H1 (cell line): Measurements from ENCODE around the gene FBXO44. TPM values are rescaled to one million over a fixed set of nuclear protein-coding genes. Genes with fewer than 3 reads are reported as not detected.

Source experiments
- CTCF ChIA-PET: fragments of 300-600 bp; sonication (Branson Sonifier 250); formaldehyde crosslinking; loops from one replicate; lab custom pipeline; 2021; ENCODE audit not compliant: partially characterized antibody; lab: Charles Lee
- POLR2A ChIA-PET: fragments of 300-600 bp; sonication (Branson Sonifier 250); formaldehyde crosslinking; loops from one replicate; lab custom pipeline; 2021; ENCODE audit warnings: inconsistent platforms; ENCODE audit not compliant: partially characterized antibody; lab: Charles Lee
- DNase-seq, 2 experiments: peaks; one replicate each; pipeline versions ENCODE4 v3.0.0 to v3.0.0-alpha.2; 2010 to 2022; ENCODE audit warnings: low spot score in 2 of 2, low read depth in 1 of 2, mixed read lengths in 1 of 2
- FAIRE-seq: peaks from 2 replicates; lab custom pipeline; 2011; peaks lifted over from hg19 to GRCh38; lab: Jason Lieb, UNC
- H2AFZ ChIP-seq: 2 replicates; pipeline ENCODE4 v1.8.1; 2012; ENCODE audit warnings: low read length, inconsistent platforms
- H2AK5ac ChIP-seq: 2 replicates; pipeline ENCODE4 v1.6.1; 2013; ENCODE audit warnings: low read depth, low read length
- H2BK120ac ChIP-seq: replicated peaks from 2 replicates; pipeline ENCODE3; 2013; ENCODE audit warnings: low read depth, low read length, inconsistent platforms
- H2BK12ac ChIP-seq: 2 replicates; pipeline ENCODE4 v1.6.1; 2013; ENCODE audit warnings: low read depth, low read length
- H2BK15ac ChIP-seq: 2 replicates; pipeline ENCODE4 v1.6.1; 2013; ENCODE audit warnings: low read length
- H2BK20ac ChIP-seq: 2 replicates; pipeline ENCODE4 v1.6.1; 2013; ENCODE audit warnings: low read length
- H2BK5ac ChIP-seq: 2 replicates; pipeline ENCODE4 v1.6.1; 2013; ENCODE audit warnings: low read depth, low read length
- H3K14ac ChIP-seq: 2 replicates; pipeline ENCODE4 v1.6.1; 2013; ENCODE audit warnings: inconsistent platforms; ENCODE audit not compliant: insufficient read length
- H3K18ac ChIP-seq: 2 replicates; pipeline ENCODE4 v1.6.1; 2013; ENCODE audit warnings: low read length; ENCODE audit errors: extremely low read depth
- H3K23ac ChIP-seq: 2 replicates; pipeline ENCODE4 v1.6.1; 2013; ENCODE audit warnings: inconsistent platforms; ENCODE audit not compliant: insufficient read length
- H3K23me2 ChIP-seq: 2 replicates; pipeline ENCODE4 v1.6.1; 2013; ENCODE audit warnings: low read depth, low read length
- H3K27ac ChIP-seq: 2 replicates; pipeline ENCODE4 v1.6.1; 2011; ENCODE audit warnings: low read depth, low read length, inconsistent platforms
- H3K27me3 ChIP-seq, 4 experiments: replicated peaks in 1 of 4; 1 replicate in 1 of 4; 2 replicates in 3 of 4; pipeline versions ENCODE4 v1.6.1 to v1.8.1; 2011 to 2013; ENCODE audit warnings: low read length in 3 of 4, mild to moderate bottlenecking in 3 of 4, inconsistent platforms in 2 of 4, mixed read lengths in 2 of 4, moderate library complexity in 1 of 4; ENCODE audit not compliant: control insufficient read depth in 3 of 4, insufficient read depth in 3 of 4; ENCODE audit errors: extremely low read depth in 1 of 4
- H3K36me3 ChIP-seq, 4 experiments: 2 replicates each; pipeline versions ENCODE4 v1.6.1 to v1.8.1; 2011 to 2013; ENCODE audit warnings: mild to moderate bottlenecking in 4 of 4, low read length in 3 of 4, moderate library complexity in 2 of 4, control low read depth in 1 of 4, inconsistent platforms in 1 of 4; ENCODE audit not compliant: insufficient read depth in 4 of 4, control insufficient read depth in 2 of 4
- H3K4ac ChIP-seq: replicated peaks from 2 replicates; pipeline ENCODE3; 2013; ENCODE audit warnings: low read length, low read depth, mixed read lengths, inconsistent platforms; ENCODE audit not compliant: insufficient read length
- H3K4me1 ChIP-seq, 4 experiments: replicated peaks in 1 of 4; 1 replicate in 1 of 4; 2 replicates in 3 of 4; pipeline versions ENCODE4 v1.6.1 to v1.8.1; 2011 to 2013; ENCODE audit warnings: low read length in 3 of 4, inconsistent platforms in 2 of 4, mixed read lengths in 1 of 4; ENCODE audit not compliant: insufficient read depth in 4 of 4, control insufficient read depth in 3 of 4
- H3K4me2 ChIP-seq, 2 experiments: 2 replicates each; pipeline versions ENCODE4 v1.6.1 to v1.8.1; 2011 to 2013; ENCODE audit warnings: low read depth in 2 of 2, low read length in 2 of 2, control low read depth in 1 of 2, inconsistent platforms in 1 of 2, mild to moderate bottlenecking in 1 of 2; ENCODE audit not compliant: insufficient read depth in 1 of 2
- H3K4me3 ChIP-seq, 4 experiments: fragments of 200-600, 300-600 bp in 1 of 4; sonication (generic), shearing (Covaris generic), sonication (Bioruptor Twin) in 1 of 4; 2 replicates each; pipeline versions ENCODE4 v1.5.1 to v1.8.1; 2011 to 2016; ENCODE audit warnings: low read length in 4 of 4, low read depth in 3 of 4, control low read depth in 2 of 4, inconsistent platforms in 2 of 4, mild to moderate bottlenecking in 2 of 4, mixed read lengths in 1 of 4, moderate library complexity in 1 of 4; ENCODE audit not compliant: insufficient read depth in 2 of 4; ENCODE audit errors: extremely low read depth in 1 of 4
- H3K56ac ChIP-seq: replicated peaks from 2 replicates; pipeline ENCODE3; 2013; ENCODE audit warnings: low read depth, mild to moderate bottlenecking, mixed read lengths, low read length, inconsistent platforms; ENCODE audit not compliant: insufficient read length
- H3K79me1 ChIP-seq: 2 replicates; pipeline ENCODE4 v1.6.1; 2013; ENCODE audit warnings: low read depth, low read length, control low read depth
- H3K79me2 ChIP-seq, 2 experiments: 2 replicates each; pipeline versions ENCODE4 v1.6.1 to v1.8.1; 2012 to 2013; ENCODE audit warnings: low read length in 2 of 2, mild to moderate bottlenecking in 2 of 2, inconsistent platforms in 1 of 2; ENCODE audit not compliant: insufficient read depth in 2 of 2, control insufficient read depth in 1 of 2
- H3K9ac ChIP-seq, 4 experiments: replicated peaks in 1 of 4; 1 replicate in 1 of 4; 2 replicates in 3 of 4; pipeline versions ENCODE4 v1.6.1 to v1.8.1; 2011 to 2013; ENCODE audit warnings: low read depth in 3 of 4, low read length in 3 of 4, control low read depth in 2 of 4, mild to moderate bottlenecking in 2 of 4, moderate library complexity in 2 of 4, inconsistent platforms in 1 of 4; ENCODE audit errors: extremely low read depth in 1 of 4
- H3K9me3 ChIP-seq, 2 experiments: 2 replicates each; pipeline versions ENCODE4 v1.6.1 to v1.8.1; 2012 to 2013; ENCODE audit warnings: mild to moderate bottlenecking in 2 of 2, moderate library complexity in 2 of 2, control low read depth in 1 of 2, inconsistent platforms in 1 of 2, low read depth in 1 of 2, low read length in 1 of 2, mixed read lengths in 1 of 2; ENCODE audit not compliant: insufficient read depth in 2 of 2
- H4K20me1 ChIP-seq, 2 experiments: replicated peaks in 1 of 2; 2 replicates each; pipeline versions ENCODE3 to v1.8.1; 2011 to 2013; ENCODE audit warnings: inconsistent platforms in 2 of 2, low read length in 2 of 2, mild to moderate bottlenecking in 1 of 2; ENCODE audit not compliant: insufficient read depth in 2 of 2, control insufficient read depth in 1 of 2
- H4K5ac ChIP-seq: 2 replicates; pipeline ENCODE4 v1.6.1; 2013; ENCODE audit warnings: low read length, low read depth, mixed read lengths, inconsistent platforms; ENCODE audit not compliant: insufficient read length
- H4K8ac ChIP-seq: 2 replicates; pipeline ENCODE4 v1.8.0; 2013; ENCODE audit warnings: mild to moderate bottlenecking, moderate library complexity, low read length, inconsistent platforms; ENCODE audit not compliant: insufficient read depth; ENCODE audit errors: extremely low read depth
- H4K91ac ChIP-seq: replicated peaks from 2 replicates; pipeline ENCODE3; 2013; ENCODE audit warnings: low read length, mixed read lengths, inconsistent platforms; ENCODE audit not compliant: insufficient read length
- ATF2 ChIP-seq: IDR thresholded peaks from 2 replicates; pipeline ENCODE4 v1.6.1; 2012; ENCODE audit warnings: low read length, inconsistent platforms
- BCL11A ChIP-seq, 2 experiments: IDR thresholded peaks; one replicate each; pipeline ENCODE4 v1.6.1; 2011; ENCODE audit warnings: low read depth in 2 of 2, low read length in 2 of 2, mild to moderate bottlenecking in 2 of 2
- CTBP2 ChIP-seq: IDR thresholded peaks from 2 replicates; pipeline ENCODE4 v1.7.0; 2011; ENCODE audit warnings: borderline replicate concordance, mild to moderate bottlenecking, moderate library complexity, mixed read lengths, low read length; ENCODE audit not compliant: insufficient read depth, insufficient read length
- CTCF ChIP-seq, 3 experiments: IDR thresholded peaks; 1 replicate in 2 of 3; 2 replicates in 1 of 3; pipeline versions ENCODE4 v1.5.1 to v1.6.1; 2011; ENCODE audit warnings: low read length in 3 of 3, mild to moderate bottlenecking in 3 of 3, inconsistent platforms in 2 of 3, low read depth in 1 of 3, moderate library complexity in 1 of 3; ENCODE audit not compliant: insufficient read depth in 1 of 3; ENCODE audit errors: control extremely low read depth in 1 of 3
- PHF8 ChIP-seq: fragments of 200-600 bp; sonication (generic); conservative IDR thresholded peaks from 2 replicates; pipeline ENCODE4 v1.7.1; 2012; ENCODE audit warnings: low read depth, mild to moderate bottlenecking, inconsistent platforms, low read length, moderate library complexity
- SP1 ChIP-seq: IDR thresholded peaks from 2 replicates; pipeline ENCODE4 v1.6.1; 2011; ENCODE audit warnings: low read depth, low read length
- SRF ChIP-seq: IDR thresholded peaks from 2 replicates; pipeline ENCODE4 v1.6.1; 2011; ENCODE audit warnings: mild to moderate bottlenecking, low read depth, low read length, moderate library complexity
- TAF1 ChIP-seq: IDR thresholded peaks from 2 replicates; pipeline ENCODE4 v1.6.1; 2011; ENCODE audit warnings: mild to moderate bottlenecking, low read depth, low read length
- WGBS, 2 experiments: shearing (Covaris generic) in 1 of 2; methylation state at CpG; one replicate each; pipeline versions ENCODE4 v1.1.6 to v1.1.7; 2013 to 2015; ENCODE audit warnings: low lambda C conversion rate in 2 of 2, mixed read lengths in 2 of 2, inconsistent platforms in 1 of 2, low coverage in 1 of 2, missing lambda C conversion rate in 1 of 2; ENCODE audit not compliant: insufficient replicate concordance in 2 of 2, insufficient coverage in 1 of 2, insufficient read length in 1 of 2; ENCODE audit errors: extremely low coverage in 1 of 2, missing lambda C conversion rate in 1 of 2; 5-methylcytosine and 5-hydroxymethylcytosine counted together
- polyA plus RNA-seq, 7 experiments: library from polyadenylated mRNA; depleted of rRNA in 3 of 7; stranded (reverse) in 5 of 7; unstranded in 2 of 7; fragments of >200 nt in 5 of 7; fragments of 200-250 nt in 2 of 7; gene quantifications; 1 replicate in 5 of 7; 2 replicates in 1 of 7; 4 replicates in 1 of 7; pipeline versions ENCODE4 v1.2.1 to v1.2.3, GENCODE V29; 2011 to 2013; ENCODE audit warnings: missing spikeins in 2 of 7, mixed read lengths in 2 of 7
- total RNA-seq: library from RNA; stranded (reverse); fragmentation: NEBNext Ultra II Directional; extraction: Animal tissue kit (Norgen Biotek cat#: 25700); gene quantifications from 2 replicates; pipeline ENCODE4 v1.2.1, GENCODE V29; 2021

The FBXO44 gene
- total and polyA plus RNA-seq, 2 of the 8 experiments (the other 6 are each of a cell fraction or from before 2014, with no cell fraction given), result 27.0 to 27.2 TPM

GRCh38 chr1:11705596-11705995 lies 50.9 kb downstream of the FBXO44 start:
- no peak overlapping the region for H4K5ac ChIP-seq
- no peak overlapping the region for H2BK20ac ChIP-seq
- H4K8ac ChIP-seq, result no peak overlapping the region
- H2BK15ac ChIP-seq, result no peak overlapping the region
- H3K4me3 ChIP-seq, result no peak overlapping the region
- H2AFZ ChIP-seq, result no peak overlapping the region
- H3K23ac ChIP-seq, result no peak overlapping the region
- no peaks in the 10 kb centered on the region; a peak in 1 of 7 replicates for H3K27me3 ChIP-seq
- no peak overlapping the region for H3K27ac ChIP-seq
- H3K18ac ChIP-seq, result peak overlapping the region; percentile 26; the same call in 1 of the 2 replicates
- H3K14ac ChIP-seq, result no peak overlapping the region
- no peak for DNase-seq
- H3K4me1 ChIP-seq, result peaks cover 7 to 49% (median 34%) of the 10 kb centered on the region in 4 experiments
- no peak overlapping the region for H3K9ac ChIP-seq
- H3K23me2 ChIP-seq, result peaks cover 6% of the 10 kb centered on the region
- H4K20me1 ChIP-seq, result peaks cover 0 to 7% of the 10 kb centered on the region in 2 experiments
- ChIA-PET POLR2A (interaction anchor here (0.8 to 14.6 kb wide), 8 partner anchors 9 to 53 kb away, joined by 4 to 329 read pairs (median 6); partner anchors contain the start of genes DRAXIN and MAD2L2), CTCF (interaction anchor here (0.8 to 9.2 kb wide), 10 partner anchors 10 to 227 kb away, joined by 3 to 266 read pairs (median 9); partner anchors contain the start of genes DRAXIN, FBXO6 and MAD2L2)
- peaks cover 9% of the 10 kb centered on the region for H3K79me1 ChIP-seq
- H4K91ac ChIP-seq, result no peak overlapping the region
- TF ChIP-seq ATF2 (no peak), BCL11A (IDR thresholded peaks at IDR 0.05; ENCODE audit: low read depth in 2 of 2, low read length in 2 of 2) (no peak), TAF1 (no peak), PHF8 (no peak), CTBP2 (no peak), CTCF (IDR thresholded peaks at IDR 0.05; ENCODE audit: control extremely low read depth in 1 of 3, insufficient read depth in 1 of 3, low read depth in 1 of 3, low read length in 3 of 3) (no peak), SP1 (no peak), SRF (no peak)
- no peak overlapping the region for H2BK5ac ChIP-seq
- no peaks in the 10 kb centered on the region for H3K9me3 ChIP-seq
- H3K79me2 ChIP-seq, result peaks cover 6 to 8% of the 10 kb centered on the region in 2 experiments; a peak in 2 of 4 replicates
- peaks cover 0 to 6% (median 0%) of the 10 kb centered on the region in 4 experiments; a peak in 1 of 8 replicates for H3K36me3 ChIP-seq
- H2BK120ac ChIP-seq, result no peak overlapping the region
- WGBS, 2 experiments, result 94% methylated on average over 9 of the region's 9 CpGs; no CpG with 5 or more reads in 1 of the 2 experiments
- no peak overlapping the region; the same call in 1 of the 2 replicates for H2AK5ac ChIP-seq
- no peak overlapping the region for H3K4ac ChIP-seq
- H2BK12ac ChIP-seq, result no peak overlapping the region
- peak overlapping the region in 1 of 2 experiments; percentile 22; a peak in 1 of 4 replicates for H3K4me2 ChIP-seq
- no peak for FAIRE-seq
- H3K56ac ChIP-seq, result no peak overlapping the region
